HepG2 (cell line): ENCODE data around the gene GPATCH4. TPM values are rescaled to one million over a fixed set of nuclear protein-coding genes. Genes with fewer than 3 reads are reported as not detected.

ENCODE experiments used
- ATF2 ChIP-seq: sonication (generic); formaldehyde crosslinking; IDR thresholded peaks from 2 replicates; pipeline ENCODE4 v1.4.0; 2020; ENCODE audit warnings: missing genetic modification reagents
- ATM ChIP-seq: fragments of 450-650 bp; IDR thresholded peaks from 2 replicates; pipeline ENCODE4 v1.7.1; 2017; ENCODE audit warnings: mild to moderate bottlenecking, borderline replicate concordance
- GLMP ChIP-seq: sonication (generic); formaldehyde crosslinking; IDR thresholded peaks from 2 replicates; pipeline ENCODE4 v1.9.0; 2021; ENCODE audit warnings: missing genetic modification reagents, mild to moderate bottlenecking, borderline replicate concordance
- KDM6A ChIP-seq: IDR thresholded peaks from 2 replicates; pipeline ENCODE4 v1.6.1; 2016; ENCODE audit warnings: low read depth
- LRRFIP1 ChIP-seq: sonication (generic); formaldehyde crosslinking; conservative IDR thresholded peaks from 2 replicates; pipeline ENCODE4 v1.4.0; 2020; ENCODE audit warnings: missing genetic modification reagents
- NFE2L2 ChIP-seq: fragments of 150-350 bp; IDR thresholded peaks from 2 replicates; pipeline ENCODE4 v1.6.1; 2014; ENCODE audit warnings: low read length
- PBX3 ChIP-seq: sonication (generic); formaldehyde crosslinking; IDR thresholded peaks from 2 replicates; pipeline ENCODE4 v1.8.1; 2023; ENCODE audit warnings: missing genetic modification reagents, inconsistent platforms, borderline replicate concordance
- PCBP1 ChIP-seq: fragments of 200-400 bp; formaldehyde crosslinking; IDR thresholded peaks from 2 replicates; pipeline ENCODE4 v1.6.1; 2017; ENCODE audit warnings: mild to moderate bottlenecking, low read depth, low read length, borderline replicate concordance
- PLSCR1 ChIP-seq: sonication (generic); formaldehyde crosslinking; IDR thresholded peaks from 2 replicates; pipeline ENCODE4 v1.5.0; 2020; ENCODE audit warnings: missing genetic modification reagents, mild to moderate bottlenecking, borderline replicate concordance
- PRMT3 ChIP-seq: sonication (generic); formaldehyde crosslinking; IDR thresholded peaks from 2 replicates; pipeline ENCODE4 v1.8.1; 2022; ENCODE audit warnings: low read depth, mild to moderate bottlenecking, moderate library complexity, missing genetic modification reagents, borderline replicate concordance
- SRSF1 ChIP-seq: fragments of 200-400 bp; formaldehyde crosslinking; optimal IDR thresholded peaks from 2 replicates; pipeline ENCODE3; 2017; ENCODE audit warnings: mild to moderate bottlenecking, low read depth, low read length, moderate library complexity
- USF2 ChIP-seq, 2 experiments: sonication (generic) in 1 of 2; formaldehyde crosslinking in 1 of 2; IDR thresholded peaks; 2 replicates each; pipeline versions ENCODE4 v1.5.1 to v1.6.1; 2011 to 2020; ENCODE audit warnings: borderline replicate concordance in 1 of 2, low read depth in 1 of 2, low read length in 1 of 2, mild to moderate bottlenecking in 1 of 2, missing genetic modification reagents in 1 of 2, moderate library complexity in 1 of 2
- ZBTB14 ChIP-seq: sonication (generic); formaldehyde crosslinking; IDR thresholded peaks from 2 replicates; pipeline ENCODE4 v1.4.0; 2020; ENCODE audit warnings: missing genetic modification reagents
- ZNF562 ChIP-seq: sonication (generic); formaldehyde crosslinking; IDR thresholded peaks from 2 replicates; pipeline ENCODE4 v1.8.0; 2022; ENCODE audit warnings: missing genetic modification reagents, borderline replicate concordance
- ZNF614 ChIP-seq: IDR thresholded peaks from 2 replicates; pipeline ENCODE4 v1.6.1; 2018; ENCODE audit warnings: missing biosample characterization, missing genetic modification reagents, inconsistent platforms, borderline replicate concordance
- polyA plus RNA-seq, 8 experiments: library from polyadenylated mRNA; depleted of rRNA in 3 of 8; stranded (reverse) in 7 of 8; unstranded in 1 of 8; fragments of >200 nt; fragmentation: Illumina TruSeq in 4 of 8; extraction: Trizol in 4 of 8; gene quantifications; 2 replicates each; pipeline versions ENCODE4 v1.2.1 to v1.2.3, GENCODE V29; 2011 to 2016; ENCODE audit warnings: low read depth in 4 of 8, missing spikeins in 1 of 8, mixed read lengths in 1 of 8; ENCODE audit not compliant: insufficient read depth in 1 of 8
- total RNA-seq, 5 experiments: library from RNA; depleted of rRNA; stranded (reverse); fragments of >200 nt; fragmentation: Illumina TruSeq; extraction: Trizol; gene quantifications; 2 replicates each; pipeline ENCODE4 v1.2.3, GENCODE V29; 2016; ENCODE audit warnings: low read depth in 1 of 5

The GPATCH4 gene
- total and polyA plus RNA-seq, 2 of the 13 experiments (the other 11 are each of a cell fraction or from before 2014, with no cell fraction given) = 19.2 to 37.9 TPM

- TF ChIP-seq LRRFIP1 (CRISPR knock-in tag) (no peak), ZBTB14 (no peak), ZNF614 (no peak), ATM (no peak), PCBP1 (no peak), NFE2L2 (no peak), ATF2 (CRISPR knock-in tag) (peak; percentile 36; the same call in 1 of the 2 replicates), USF2 (IDR thresholded peaks at IDR 0.05; ENCODE audit: low read depth, low read length) (no peak), USF2 (CRISPR knock-in tag; IDR thresholded peaks at IDR 0.05; ENCODE audit: borderline replicate concordance) (no peak), KDM6A (CRISPR knock-in tag) (no peak), PLSCR1 (CRISPR knock-in tag) (no peak), PBX3 (CRISPR knock-in tag) (no peak), ZNF562 (CRISPR knock-in tag) (no peak), PRMT3 (no peak; the same call in 1 of the 2 replicates), SRSF1 (no peak), GLMP (CRISPR knock-in tag) (no peak)
Observed at GRCh38 chr1:156571919-156572662, 29.2 kb downstream of the GPATCH4 start, which contains the start of gene IQGAP3 (continued).
